K562 (cell line): Measurements from ENCODE around the gene MAGI3. TPM values are rescaled to one million over a fixed set of nuclear protein-coding genes. Genes with fewer than 3 reads are reported as not detected.
A peak's percentile ranks its signal among the peaks of the same experiment; 100 is the strongest.

Source experiments
- CAMTA2 ChIP-seq: fragments of 250-450 bp; sonication (Bioruptor Pico); conservative IDR thresholded peaks from 2 replicates; pipeline ENCODE4 v1.5.1; 2022
- CREBBP ChIP-seq: IDR thresholded peaks from one replicate; pipeline ENCODE4 v1.6.1; 2012; ENCODE audit warnings: low read depth, mild to moderate bottlenecking, control low read depth, inconsistent platforms, low read length
- FIP1L1 ChIP-seq: fragments of 200-400 bp; formaldehyde crosslinking; IDR thresholded peaks from 2 replicates; pipeline ENCODE4 v1.6.1; 2018; ENCODE audit warnings: mild to moderate bottlenecking, low read depth, low read length; ENCODE audit not compliant: poor library complexity, severe bottlenecking
- FOXA3 ChIP-seq, 2 experiments: fragments of 450-650 bp in 1 of 2; sonication (generic) in 1 of 2; formaldehyde crosslinking; IDR thresholded peaks in 1 of 2; conservative IDR thresholded peaks in 1 of 2; 2 replicates each; pipeline versions ENCODE4 v1.4.0 to v1.8.0; 2020 to 2022; ENCODE audit warnings: mild to moderate bottlenecking in 2 of 2, missing genetic modification reagents in 1 of 2
- GTF2E2 ChIP-seq: fragments of 200-800 bp; sonication (Bioruptor generic); IDR thresholded peaks from 2 replicates; pipeline ENCODE4 v1.6.1; 2016; ENCODE audit warnings: missing genetic modification characterization, missing compliant biosample characterization
- HOXB6 ChIP-seq: fragments of 250-450 bp; sonication (Bioruptor Pico); IDR thresholded peaks from 2 replicates; pipeline ENCODE4 v1.5.1; 2022; ENCODE audit warnings: mild to moderate bottlenecking, borderline replicate concordance
- NCOR1 ChIP-seq: fragments of 450-650 bp; IDR thresholded peaks from 2 replicates; pipeline ENCODE4 v1.6.1; 2016; ENCODE audit warnings: mild to moderate bottlenecking, moderate library complexity
- NFRKB ChIP-seq: fragments of 450-650 bp; IDR thresholded peaks from 2 replicates; pipeline ENCODE4 v1.6.1; 2016; ENCODE audit warnings: low read depth
- NR2C1 ChIP-seq, 2 experiments: fragments of 450-650 bp; IDR thresholded peaks; 2 replicates each; pipeline ENCODE4 v1.6.1; 2017; ENCODE audit warnings: mild to moderate bottlenecking in 2 of 2, antibody characterized with exemption in 1 of 2, inconsistent platforms in 1 of 2, missing compliant biosample characterization in 1 of 2, missing genetic modification characterization in 1 of 2
- RBM22 ChIP-seq: fragments of 200-400 bp; formaldehyde crosslinking; IDR thresholded peaks from 2 replicates; pipeline ENCODE4 v1.6.1; 2018; ENCODE audit warnings: low read length, low read depth; ENCODE audit not compliant: poor library complexity, severe bottlenecking
- SP1 ChIP-seq: sonication (generic); formaldehyde crosslinking; IDR thresholded peaks from 2 replicates; pipeline ENCODE4 v1.8.1; 2022; ENCODE audit warnings: mild to moderate bottlenecking, missing genetic modification reagents
- STAT5A ChIP-seq: IDR thresholded peaks from 2 replicates; pipeline ENCODE4 v1.6.1; 2012; ENCODE audit warnings: low read length, inconsistent platforms, borderline replicate concordance
- TEAD4 ChIP-seq, 2 experiments: sonication (generic) in 1 of 2; formaldehyde crosslinking in 1 of 2; IDR thresholded peaks; 2 replicates each; pipeline versions ENCODE4 v1.6.1 to v1.8.0; 2012 to 2022; ENCODE audit warnings: borderline replicate concordance in 1 of 2, inconsistent platforms in 1 of 2, low read length in 1 of 2, mild to moderate bottlenecking in 1 of 2, missing genetic modification reagents in 1 of 2
- ZC3H4 ChIP-seq: sonication (generic); formaldehyde crosslinking; IDR thresholded peaks from 2 replicates; pipeline ENCODE4 v1.9.0; 2021; ENCODE audit warnings: missing genetic modification reagents, borderline replicate concordance
- ZNF24 ChIP-seq: fragments of 450-650 bp; IDR thresholded peaks from 2 replicates; pipeline ENCODE4 v1.6.1; 2016
- ZNF384 ChIP-seq: IDR thresholded peaks from 2 replicates; pipeline ENCODE4 v1.6.1; 2012; ENCODE audit warnings: low read depth, low read length, improper control_type of control experiment
- ZNF644 ChIP-seq: fragments of 200-800 bp; sonication (Bioruptor generic); IDR thresholded peaks from 2 replicates; pipeline ENCODE4 v1.6.1; 2016; ENCODE audit warnings: low read depth, missing genetic modification characterization, missing compliant biosample characterization
- ZNF77 ChIP-seq: fragments of 250-450 bp; sonication (Bioruptor Pico); IDR thresholded peaks from 2 replicates; pipeline ENCODE4 v1.5.0; 2020
- polyA plus RNA-seq, 8 experiments: library from polyadenylated mRNA; depleted of rRNA in 4 of 8; stranded (reverse) in 5 of 8; unstranded in 3 of 8; fragments of >200 nt; fragmentation: Nextera tagmentation in 2 of 8; fragmentation: Illumina TruSeq in 1 of 8; extraction: Ambion mirVana in 2 of 8; extraction: Trizol in 1 of 8; gene quantifications; 2 replicates each; pipeline versions ENCODE4 v1.2.1 to v1.2.3, GENCODE V29; 2011 to 2014; ENCODE audit warnings: inconsistent platforms in 1 of 8, missing spikeins in 1 of 8
- total RNA-seq, 7 experiments: library from RNA; depleted of rRNA in 6 of 7; stranded (reverse); fragments of >200 nt in 6 of 7; fragmentation: Illumina TruSeq in 2 of 7; extraction: Trizol in 2 of 7; gene quantifications; 2 replicates each; pipeline versions ENCODE4 v1.2.1 to v1.2.3, GENCODE V29; 2011 to 2021; ENCODE audit warnings: low replicate concordance in 1 of 7
- TF ChIP-seq, protein P1 (sequence below), 2 experiments: fragments of 450-650 bp; IDR thresholded peaks; 2 replicates each; pipeline ENCODE4 v1.6.1; 2018; ENCODE audit warnings: mild to moderate bottlenecking in 2 of 2, low read depth in 1 of 2; ENCODE audit not compliant: partially characterized antibody in 2 of 2
- TF ChIP-seq, protein P2 (sequence below), 2 experiments: IDR thresholded peaks; 2 replicates each; pipeline ENCODE4 v1.6.1; 2011; ENCODE audit warnings: borderline replicate concordance in 1 of 2, control low read depth in 1 of 2, low read depth in 1 of 2, low read length in 1 of 2, mild to moderate bottlenecking in 1 of 2, mixed read lengths in 1 of 2, moderate library complexity in 1 of 2; ENCODE audit not compliant: insufficient read depth in 1 of 2, insufficient read length in 1 of 2, poor library complexity in 1 of 2, severe bottlenecking in 1 of 2; ENCODE audit errors: extremely low read depth in 1 of 2
- TF ChIP-seq, protein P3 (sequence below): IDR thresholded peaks from 2 replicates; pipeline ENCODE4 v1.6.1; 2011; ENCODE audit not compliant: insufficient read length; ENCODE audit errors: extremely low read depth

The MAGI3 gene
- total and polyA plus RNA-seq, 9 of the 15 experiments (the other 6 are each of a cell fraction or from before 2014, with no cell fraction given) = 1.0 to 8.6 (median 5.5) TPM

DNA sequence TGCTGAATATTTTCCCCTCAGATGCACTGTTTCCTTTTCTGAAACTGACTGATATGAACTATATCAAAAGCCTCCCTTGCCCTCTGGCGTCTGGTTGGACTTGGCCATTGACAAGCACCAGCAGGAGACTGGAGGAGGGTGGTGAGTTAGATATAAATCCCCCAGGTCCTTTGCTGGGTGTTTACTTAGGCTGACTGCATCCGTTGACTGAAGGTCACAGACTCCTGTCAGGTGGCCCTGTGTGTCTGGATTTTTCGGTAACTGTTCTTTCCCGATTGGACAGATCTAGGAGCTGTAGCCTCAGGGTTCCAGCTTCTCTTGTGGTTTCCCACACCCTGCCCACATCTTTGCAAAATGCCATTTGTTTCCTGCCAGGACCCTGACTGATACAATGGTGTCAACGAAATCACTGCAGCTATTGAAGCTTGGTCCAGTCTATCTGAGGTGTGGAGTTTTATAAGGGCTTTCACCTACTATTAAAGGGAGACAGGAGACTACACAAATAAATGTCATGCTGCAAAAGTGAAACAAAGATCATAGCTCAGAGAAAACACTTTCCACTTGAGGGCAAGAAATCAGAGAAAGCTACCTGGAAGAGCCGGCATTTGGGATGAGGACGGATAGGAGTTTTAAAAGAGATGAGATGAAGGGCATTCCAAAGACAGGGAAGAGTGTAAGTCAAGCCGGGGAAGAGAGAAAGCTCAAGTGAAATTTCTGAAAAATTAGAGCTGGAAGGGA lies 1.5 kb upstream of the MAGI3 start (continued):
- TF ChIP-seq, protein P1, sequence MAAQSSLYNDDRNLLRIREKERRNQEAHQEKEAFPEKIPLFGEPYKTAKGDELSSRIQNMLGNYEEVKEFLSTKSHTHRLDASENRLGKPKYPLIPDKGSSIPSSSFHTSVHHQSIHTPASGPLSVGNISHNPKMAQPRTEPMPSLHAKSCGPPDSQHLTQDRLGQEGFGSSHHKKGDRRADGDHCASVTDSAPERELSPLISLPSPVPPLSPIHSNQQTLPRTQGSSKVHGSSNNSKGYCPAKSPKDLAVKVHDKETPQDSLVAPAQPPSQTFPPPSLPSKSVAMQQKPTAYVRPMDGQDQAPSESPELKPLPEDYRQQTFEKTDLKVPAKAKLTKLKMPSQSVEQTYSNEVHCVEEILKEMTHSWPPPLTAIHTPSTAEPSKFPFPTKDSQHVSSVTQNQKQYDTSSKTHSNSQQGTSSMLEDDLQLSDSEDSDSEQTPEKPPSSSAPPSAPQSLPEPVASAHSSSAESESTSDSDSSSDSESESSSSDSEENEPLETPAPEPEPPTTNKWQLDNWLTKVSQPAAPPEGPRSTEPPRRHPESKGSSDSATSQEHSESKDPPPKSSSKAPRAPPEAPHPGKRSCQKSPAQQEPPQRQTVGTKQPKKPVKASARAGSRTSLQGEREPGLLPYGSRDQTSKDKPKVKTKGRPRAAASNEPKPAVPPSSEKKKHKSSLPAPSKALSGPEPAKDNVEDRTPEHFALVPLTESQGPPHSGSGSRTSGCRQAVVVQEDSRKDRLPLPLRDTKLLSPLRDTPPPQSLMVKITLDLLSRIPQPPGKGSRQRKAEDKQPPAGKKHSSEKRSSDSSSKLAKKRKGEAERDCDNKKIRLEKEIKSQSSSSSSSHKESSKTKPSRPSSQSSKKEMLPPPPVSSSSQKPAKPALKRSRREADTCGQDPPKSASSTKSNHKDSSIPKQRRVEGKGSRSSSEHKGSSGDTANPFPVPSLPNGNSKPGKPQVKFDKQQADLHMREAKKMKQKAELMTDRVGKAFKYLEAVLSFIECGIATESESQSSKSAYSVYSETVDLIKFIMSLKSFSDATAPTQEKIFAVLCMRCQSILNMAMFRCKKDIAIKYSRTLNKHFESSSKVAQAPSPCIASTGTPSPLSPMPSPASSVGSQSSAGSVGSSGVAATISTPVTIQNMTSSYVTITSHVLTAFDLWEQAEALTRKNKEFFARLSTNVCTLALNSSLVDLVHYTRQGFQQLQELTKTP (IDR thresholded peaks at IDR 0.05; ENCODE audit: low read depth in 1 of 2, partially characterized antibody in 2 of 2) = peak in 1 of 2 experiments; percentile 86
- TF ChIP-seq RBM22 (no peak), ZNF384 (no peak), CAMTA2 (CRISPR knock-in tag) (no peak), TEAD4 (IDR thresholded peaks at IDR 0.05; ENCODE audit: low read length) (peak; percentile 86), TEAD4 (CRISPR knock-in tag; IDR thresholded peaks at IDR 0.05; ENCODE audit: borderline replicate concordance) (no peak), ZNF77 (CRISPR knock-in tag) (no peak), ZNF644 (no peak), GTF2E2 (no peak), NFRKB (no peak), NR2C1 (IDR thresholded peaks at IDR 0.05) (no peak), NR2C1 (tag; IDR thresholded peaks at IDR 0.05) (no peak), CREBBP (no peak), FOXA3 (CRISPR knock-in tag; conservative IDR thresholded peaks at IDR 0.05 in 1 of 2, IDR thresholded peaks at IDR 0.05 in 1 of 2) (peak; percentile 87 to 99), ZC3H4 (no peak), STAT5A (peak; percentile 72), FIP1L1 (no peak), HOXB6 (no peak), NCOR1 (peak; percentile 91), SP1 (CRISPR knock-in tag) (no peak), ZNF24 (no peak)
- TF ChIP-seq, protein P2, sequence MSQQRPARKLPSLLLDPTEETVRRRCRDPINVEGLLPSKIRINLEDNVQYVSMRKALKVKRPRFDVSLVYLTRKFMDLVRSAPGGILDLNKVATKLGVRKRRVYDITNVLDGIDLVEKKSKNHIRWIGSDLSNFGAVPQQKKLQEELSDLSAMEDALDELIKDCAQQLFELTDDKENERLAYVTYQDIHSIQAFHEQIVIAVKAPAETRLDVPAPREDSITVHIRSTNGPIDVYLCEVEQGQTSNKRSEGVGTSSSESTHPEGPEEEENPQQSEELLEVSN (IDR thresholded peaks at IDR 0.05; ENCODE audit: borderline replicate concordance in 1 of 2, extremely low read depth in 1 of 2, insufficient read depth in 1 of 2, insufficient read length in 1 of 2, low read depth in 1 of 2, low read length in 1 of 2, poor library complexity in 1 of 2, severe bottlenecking in 1 of 2) = no peak
- TF ChIP-seq, protein P3, sequence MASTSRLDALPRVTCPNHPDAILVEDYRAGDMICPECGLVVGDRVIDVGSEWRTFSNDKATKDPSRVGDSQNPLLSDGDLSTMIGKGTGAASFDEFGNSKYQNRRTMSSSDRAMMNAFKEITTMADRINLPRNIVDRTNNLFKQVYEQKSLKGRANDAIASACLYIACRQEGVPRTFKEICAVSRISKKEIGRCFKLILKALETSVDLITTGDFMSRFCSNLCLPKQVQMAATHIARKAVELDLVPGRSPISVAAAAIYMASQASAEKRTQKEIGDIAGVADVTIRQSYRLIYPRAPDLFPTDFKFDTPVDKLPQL = no peak
